Measurements from ENCODE around the gene NFE2L3.
"Not testable (repeated sequence)": the region's sequence is repeated elsewhere in the genome, so short reads cannot be mapped to it uniquely, and the experiment has no call there.

NFE2L3 gene

GRCh38 chr7:26168458-26169023, 16.5 kb downstream of the NFE2L3 start:
- H3K27ac ChIP-seq, result no peak overlapping the region
- no peak overlapping the region for H3K4me2 ChIP-seq
- peaks cover 0 to 10% (median 0%) of the 10 kb centered on the region in 10 experiments; a peak in 4 of 20 replicates for H3K4me1 ChIP-seq
- peaks cover 0 to 30% (median 25%) of the 10 kb centered on the region in 11 experiments; a peak in 17 of 22 replicates for H3K36me3 ChIP-seq
- H3K9me3 ChIP-seq (replicated peaks in 1 of 11), result peaks cover 0 to 17% (median 8%) of the 10 kb centered on the region in 11 experiments; a peak in 8 of 22 replicates
- no peak overlapping the region for H3K4me3 ChIP-seq
- no peak for TF ChIP-seq Cebpa-rat (IDR thresholded peaks at IDR 0.05)
- H4K20me1 ChIP-seq, result 0 out of 22 replicates have a peak, but pooled peaks cover 0 to 3% (median 0%) of the 10 kb centered on the region in 11 experiments
- H3K9ac ChIP-seq, result no peak overlapping the region
- no peaks in the 10 kb centered on the region for H3K27me3 ChIP-seq

GRCh38 chr7:26169271-26169670, 17.3 kb downstream of the NFE2L3 start:
- H3K4me2 ChIP-seq, result no peak overlapping the region
- peaks cover 0 to 15% (median 8%) of the 10 kb centered on the region in 11 experiments; a peak in 7 of 22 replicates for H3K9me3 ChIP-seq (replicated peaks in 1 of 11)
- 0 out of 22 replicates have a peak, but pooled peaks cover 0 to 6% (median 0%) of the 10 kb centered on the region in 11 experiments for H4K20me1 ChIP-seq
- no peak for TF ChIP-seq Cebpa-rat (IDR thresholded peaks at IDR 0.05)
- H3K27ac ChIP-seq, result no peak overlapping the region
- no peaks in the 10 kb centered on the region for H3K27me3 ChIP-seq
- H3K36me3 ChIP-seq, result peaks cover 0 to 30% (median 25%) of the 10 kb centered on the region in 11 experiments; a peak in 17 of 22 replicates
- H3K4me3 ChIP-seq, result no peak overlapping the region
- no peak overlapping the region for H3K9ac ChIP-seq
- H3K4me1 ChIP-seq, result peaks cover 0 to 10% (median 0%) of the 10 kb centered on the region in 10 experiments; a peak in 4 of 20 replicates

GRCh38 chr7:26170663-26171062, 18.7 kb downstream of the NFE2L3 start:
- H4K20me1 ChIP-seq, result 0 out of 22 replicates have a peak, but pooled peaks cover 0 to 6% (median 0%) of the 10 kb centered on the region in 11 experiments
- TF ChIP-seq Cebpa-rat (IDR thresholded peaks at IDR 0.05), result no peak
- no peak overlapping the region for H3K4me3 ChIP-seq
- H3K27me3 ChIP-seq, result no peaks in the 10 kb centered on the region
- peaks cover 0 to 30% (median 25%) of the 10 kb centered on the region in 11 experiments; a peak in 17 of 22 replicates for H3K36me3 ChIP-seq
- peaks cover 0 to 10% (median 0%) of the 10 kb centered on the region in 10 experiments; a peak in 4 of 20 replicates for H3K4me1 ChIP-seq
- H3K9ac ChIP-seq, result no peak overlapping the region
- H3K4me2 ChIP-seq, result no peak overlapping the region
- peaks cover 0 to 20% (median 8%) of the 10 kb centered on the region in 11 experiments; a peak in 7 of 22 replicates for H3K9me3 ChIP-seq (replicated peaks in 1 of 11)
- H3K27ac ChIP-seq, result no peak overlapping the region

GRCh38 chr7:26171601-26172000, 19.6 kb downstream of the NFE2L3 start:
- H3K9ac ChIP-seq, result no peak overlapping the region
- H3K36me3 ChIP-seq, result peaks cover 0 to 30% (median 25%) of the 10 kb centered on the region in 11 experiments; a peak in 17 of 22 replicates
- H3K27me3 ChIP-seq, result no peaks in the 10 kb centered on the region
- peaks cover 0 to 20% (median 8%) of the 10 kb centered on the region in 11 experiments; a peak in 7 of 22 replicates for H3K9me3 ChIP-seq (replicated peaks in 1 of 11)
- no peak overlapping the region for H3K27ac ChIP-seq
- H3K4me3 ChIP-seq, result no peak overlapping the region
- H3K4me2 ChIP-seq, result no peak overlapping the region
- no peak for TF ChIP-seq Cebpa-rat (IDR thresholded peaks at IDR 0.05)
- 0 out of 22 replicates have a peak, but pooled peaks cover 0 to 6% (median 0%) of the 10 kb centered on the region in 11 experiments for H4K20me1 ChIP-seq
- H3K4me1 ChIP-seq, result peaks cover 0 to 9% (median 0%) of the 10 kb centered on the region in 10 experiments; a peak in 4 of 20 replicates

- peaks cover 0 to 30% (median 25%) of the 10 kb centered on the region in 11 experiments; a peak in 17 of 22 replicates for H3K36me3 ChIP-seq
- 0 out of 22 replicates have a peak, but pooled peaks cover 0 to 6% (median 0%) of the 10 kb centered on the region in 11 experiments for H4K20me1 ChIP-seq
- H3K4me3 ChIP-seq, result no peak overlapping the region
- no peak for TF ChIP-seq Cebpa-rat (IDR thresholded peaks at IDR 0.05)
- no peak overlapping the region for H3K27ac ChIP-seq
- no peak overlapping the region for H3K9ac ChIP-seq
- H3K4me2 ChIP-seq, result no peak overlapping the region
- H3K27me3 ChIP-seq, result no peaks in the 10 kb centered on the region
- H3K4me1 ChIP-seq, result peaks cover 0 to 4% (median 0%) of the 10 kb centered on the region in 10 experiments; a peak in 4 of 20 replicates
- H3K9me3 ChIP-seq (replicated peaks in 1 of 11), result peaks cover 0 to 20% (median 9%) of the 10 kb centered on the region in 11 experiments; a peak in 9 of 22 replicates
These were observed 20.1 kb downstream of the NFE2L3 start for GRCh38 chr7:26172048-26172447.

- Histone ChIP-seq H3K9me3 (replicated peaks in 1 of 11) (peaks cover 0 to 18% (median 10%) of the 10 kb centered on the region in 11 experiments; a peak in 9 of 22 replicates), H4K20me1 (peaks cover 0 to 24% (median 12%) of the 10 kb centered on the region in 11 experiments; a peak in 12 of 22 replicates), H3K36me3 (peaks cover 0 to 13% (median 9%) of the 10 kb centered on the region in 11 experiments; a peak in 14 of 22 replicates)
- H3K27me3 ChIP-seq, H3K4me1 ChIP-seq, H3K27ac ChIP-seq, H3K4me3 ChIP-seq, H3K4me2 ChIP-seq, H3K9ac ChIP-seq: not testable (repeated sequence)
These were observed 23.9 kb downstream of the NFE2L3 start for GRCh38 chr7:26175903-26176302.

- H3K36me3 ChIP-seq, H3K4me3 ChIP-seq, H3K27ac ChIP-seq, H3K4me2 ChIP-seq, H3K4me1 ChIP-seq, H3K27me3 ChIP-seq, H3K9ac ChIP-seq: not testable (repeated sequence)
- Histone ChIP-seq H4K20me1 (peaks cover 0 to 30% (median 18%) of the 10 kb centered on the region in 11 experiments; a peak in 13 of 22 replicates), H3K9me3 (replicated peaks in 1 of 11) (peaks cover 0 to 11% (median 4%) of the 10 kb centered on the region in 11 experiments; a peak in 8 of 22 replicates)
These were observed 24.7 kb downstream of the NFE2L3 start for GRCh38 chr7:26176696-26177095.

- H3K4me2 ChIP-seq; H3K9ac ChIP-seq; H3K9me3 ChIP-seq (replicated peaks in 1 of 11); H3K4me1 ChIP-seq; H3K27ac ChIP-seq; H3K36me3 ChIP-seq; H3K27me3 ChIP-seq; H3K4me3 ChIP-seq: not testable (repeated sequence)
- H4K20me1 ChIP-seq, result peaks cover 1 to 33% (median 20%) of the 10 kb centered on the region in 11 experiments; a peak in 17 of 22 replicates
These were observed 25.3 kb downstream of the NFE2L3 start for GRCh38 chr7:26177269-26177668.

GRCh38 chr7:26178272-26178960, 26.4 kb downstream of the NFE2L3 start:
- TF ChIP-seq Cebpa-rat (IDR thresholded peaks at IDR 0.05), result no peak
- Histone ChIP-seq H3K4me3 (no peak overlapping the region), H3K4me2 (no peak overlapping the region), H4K20me1 (peaks cover 4 to 44% (median 31%) of the 10 kb centered on the region in 11 experiments; a peak in 18 of 22 replicates), H3K36me3 (no peaks in the 10 kb centered on the region; a peak in 2 of 22 replicates), H3K27me3 (no peaks in the 10 kb centered on the region), H3K9me3 (replicated peaks in 1 of 11) (peaks cover 0 to 9% (median 3%) of the 10 kb centered on the region in 11 experiments; a peak in 3 of 22 replicates), H3K27ac (no peak overlapping the region), H3K4me1 (no peaks in the 10 kb centered on the region), H3K9ac (no peak overlapping the region)

Data from BLaER1 treated with 17β-estradiol and CSF1 and Interleukin-3, amounts not matched to agents 10 nM and 100 nM (cell line).